H1 (cell line): ENCODE results near the gene MEIS2. TPM values are rescaled to one million over a fixed set of nuclear protein-coding genes. Genes with fewer than 3 reads are reported as not detected.

Experiments used
- CTCF ChIA-PET: fragments of 300-600 bp; sonication (Branson Sonifier 250); formaldehyde crosslinking; loops from one replicate; lab custom pipeline; 2021; ENCODE audit not compliant: partially characterized antibody; lab: Charles Lee
- POLR2A ChIA-PET: fragments of 300-600 bp; sonication (Branson Sonifier 250); formaldehyde crosslinking; loops from one replicate; lab custom pipeline; 2021; ENCODE audit warnings: inconsistent platforms; ENCODE audit not compliant: partially characterized antibody; lab: Charles Lee
- DNase-seq, 2 experiments: peaks; one replicate each; pipeline versions ENCODE4 v3.0.0 to v3.0.0-alpha.2; 2010 to 2022; ENCODE audit warnings: low spot score in 2 of 2, low read depth in 1 of 2, mixed read lengths in 1 of 2
- FAIRE-seq: peaks from 2 replicates; lab custom pipeline; 2011; peaks lifted over from hg19 to GRCh38; lab: Jason Lieb, UNC
- H2AFZ ChIP-seq: 2 replicates; pipeline ENCODE4 v1.8.1; 2012; ENCODE audit warnings: low read length, inconsistent platforms
- H2AK5ac ChIP-seq: 2 replicates; pipeline ENCODE4 v1.6.1; 2013; ENCODE audit warnings: low read depth, low read length
- H2BK120ac ChIP-seq: replicated peaks from 2 replicates; pipeline ENCODE3; 2013; ENCODE audit warnings: low read depth, low read length, inconsistent platforms
- H2BK12ac ChIP-seq: 2 replicates; pipeline ENCODE4 v1.6.1; 2013; ENCODE audit warnings: low read depth, low read length
- H2BK15ac ChIP-seq: 2 replicates; pipeline ENCODE4 v1.6.1; 2013; ENCODE audit warnings: low read length
- H2BK20ac ChIP-seq: 2 replicates; pipeline ENCODE4 v1.6.1; 2013; ENCODE audit warnings: low read length
- H2BK5ac ChIP-seq: 2 replicates; pipeline ENCODE4 v1.6.1; 2013; ENCODE audit warnings: low read depth, low read length
- H3K14ac ChIP-seq: 2 replicates; pipeline ENCODE4 v1.6.1; 2013; ENCODE audit warnings: inconsistent platforms; ENCODE audit not compliant: insufficient read length
- H3K18ac ChIP-seq: 2 replicates; pipeline ENCODE4 v1.6.1; 2013; ENCODE audit warnings: low read length; ENCODE audit errors: extremely low read depth
- H3K23ac ChIP-seq: 2 replicates; pipeline ENCODE4 v1.6.1; 2013; ENCODE audit warnings: inconsistent platforms; ENCODE audit not compliant: insufficient read length
- H3K23me2 ChIP-seq: 2 replicates; pipeline ENCODE4 v1.6.1; 2013; ENCODE audit warnings: low read depth, low read length
- H3K27ac ChIP-seq: 2 replicates; pipeline ENCODE4 v1.6.1; 2011; ENCODE audit warnings: low read depth, low read length, inconsistent platforms
- H3K27me3 ChIP-seq, 4 experiments: replicated peaks in 1 of 4; 1 replicate in 1 of 4; 2 replicates in 3 of 4; pipeline versions ENCODE4 v1.6.1 to v1.8.1; 2011 to 2013; ENCODE audit warnings: low read length in 3 of 4, mild to moderate bottlenecking in 3 of 4, inconsistent platforms in 2 of 4, mixed read lengths in 2 of 4, moderate library complexity in 1 of 4; ENCODE audit not compliant: control insufficient read depth in 3 of 4, insufficient read depth in 3 of 4; ENCODE audit errors: extremely low read depth in 1 of 4
- H3K36me3 ChIP-seq, 4 experiments: 2 replicates each; pipeline versions ENCODE4 v1.6.1 to v1.8.1; 2011 to 2013; ENCODE audit warnings: mild to moderate bottlenecking in 4 of 4, low read length in 3 of 4, moderate library complexity in 2 of 4, control low read depth in 1 of 4, inconsistent platforms in 1 of 4; ENCODE audit not compliant: insufficient read depth in 4 of 4, control insufficient read depth in 2 of 4
- H3K4ac ChIP-seq: replicated peaks from 2 replicates; pipeline ENCODE3; 2013; ENCODE audit warnings: low read length, low read depth, mixed read lengths, inconsistent platforms; ENCODE audit not compliant: insufficient read length
- H3K4me1 ChIP-seq, 4 experiments: replicated peaks in 1 of 4; 1 replicate in 1 of 4; 2 replicates in 3 of 4; pipeline versions ENCODE4 v1.6.1 to v1.8.1; 2011 to 2013; ENCODE audit warnings: low read length in 3 of 4, inconsistent platforms in 2 of 4, mixed read lengths in 1 of 4; ENCODE audit not compliant: insufficient read depth in 4 of 4, control insufficient read depth in 3 of 4
- H3K4me2 ChIP-seq, 2 experiments: 2 replicates each; pipeline versions ENCODE4 v1.6.1 to v1.8.1; 2011 to 2013; ENCODE audit warnings: low read depth in 2 of 2, low read length in 2 of 2, control low read depth in 1 of 2, inconsistent platforms in 1 of 2, mild to moderate bottlenecking in 1 of 2; ENCODE audit not compliant: insufficient read depth in 1 of 2
- H3K4me3 ChIP-seq, 4 experiments: fragments of 200-600, 300-600 bp in 1 of 4; sonication (generic), shearing (Covaris generic), sonication (Bioruptor Twin) in 1 of 4; 2 replicates each; pipeline versions ENCODE4 v1.5.1 to v1.8.1; 2011 to 2016; ENCODE audit warnings: low read length in 4 of 4, low read depth in 3 of 4, control low read depth in 2 of 4, inconsistent platforms in 2 of 4, mild to moderate bottlenecking in 2 of 4, mixed read lengths in 1 of 4, moderate library complexity in 1 of 4; ENCODE audit not compliant: insufficient read depth in 2 of 4; ENCODE audit errors: extremely low read depth in 1 of 4
- H3K56ac ChIP-seq: replicated peaks from 2 replicates; pipeline ENCODE3; 2013; ENCODE audit warnings: low read depth, mild to moderate bottlenecking, mixed read lengths, low read length, inconsistent platforms; ENCODE audit not compliant: insufficient read length
- H3K79me1 ChIP-seq: 2 replicates; pipeline ENCODE4 v1.6.1; 2013; ENCODE audit warnings: low read depth, low read length, control low read depth
- H3K79me2 ChIP-seq, 2 experiments: 2 replicates each; pipeline versions ENCODE4 v1.6.1 to v1.8.1; 2012 to 2013; ENCODE audit warnings: low read length in 2 of 2, mild to moderate bottlenecking in 2 of 2, inconsistent platforms in 1 of 2; ENCODE audit not compliant: insufficient read depth in 2 of 2, control insufficient read depth in 1 of 2
- H3K9ac ChIP-seq, 4 experiments: replicated peaks in 1 of 4; 1 replicate in 1 of 4; 2 replicates in 3 of 4; pipeline versions ENCODE4 v1.6.1 to v1.8.1; 2011 to 2013; ENCODE audit warnings: low read depth in 3 of 4, low read length in 3 of 4, control low read depth in 2 of 4, mild to moderate bottlenecking in 2 of 4, moderate library complexity in 2 of 4, inconsistent platforms in 1 of 4; ENCODE audit errors: extremely low read depth in 1 of 4
- H3K9me3 ChIP-seq, 2 experiments: 2 replicates each; pipeline versions ENCODE4 v1.6.1 to v1.8.1; 2012 to 2013; ENCODE audit warnings: mild to moderate bottlenecking in 2 of 2, moderate library complexity in 2 of 2, control low read depth in 1 of 2, inconsistent platforms in 1 of 2, low read depth in 1 of 2, low read length in 1 of 2, mixed read lengths in 1 of 2; ENCODE audit not compliant: insufficient read depth in 2 of 2
- H4K20me1 ChIP-seq, 2 experiments: replicated peaks in 1 of 2; 2 replicates each; pipeline versions ENCODE3 to v1.8.1; 2011 to 2013; ENCODE audit warnings: inconsistent platforms in 2 of 2, low read length in 2 of 2, mild to moderate bottlenecking in 1 of 2; ENCODE audit not compliant: insufficient read depth in 2 of 2, control insufficient read depth in 1 of 2
- H4K5ac ChIP-seq: 2 replicates; pipeline ENCODE4 v1.6.1; 2013; ENCODE audit warnings: low read length, low read depth, mixed read lengths, inconsistent platforms; ENCODE audit not compliant: insufficient read length
- H4K8ac ChIP-seq: 2 replicates; pipeline ENCODE4 v1.8.0; 2013; ENCODE audit warnings: mild to moderate bottlenecking, moderate library complexity, low read length, inconsistent platforms; ENCODE audit not compliant: insufficient read depth; ENCODE audit errors: extremely low read depth
- H4K91ac ChIP-seq: replicated peaks from 2 replicates; pipeline ENCODE3; 2013; ENCODE audit warnings: low read length, mixed read lengths, inconsistent platforms; ENCODE audit not compliant: insufficient read length
- EGR1 ChIP-seq: IDR thresholded peaks from 2 replicates; pipeline ENCODE4 v1.6.1; 2011; ENCODE audit warnings: low read depth, low read length, borderline replicate concordance
- FOSL1 ChIP-seq: IDR thresholded peaks from 2 replicates; pipeline ENCODE4 v1.6.1; 2011; ENCODE audit warnings: mild to moderate bottlenecking, low read depth, low read length, moderate library complexity; ENCODE audit not compliant: insufficient read depth
- JUN ChIP-seq: IDR thresholded peaks from 2 replicates; pipeline ENCODE4 v1.6.1; 2011; ENCODE audit warnings: low read depth, mild to moderate bottlenecking, improper control_type of control experiment, low read length
- KDM4A ChIP-seq: IDR thresholded peaks from one replicate; pipeline ENCODE4 v1.7.1; 2012; ENCODE audit warnings: low read depth, mild to moderate bottlenecking, moderate library complexity, low read length, inconsistent platforms; ENCODE audit not compliant: severe bottlenecking
- POLR2A ChIP-seq, 2 experiments: IDR thresholded peaks; 1 replicate in 1 of 2; 2 replicates in 1 of 2; pipeline ENCODE4 v1.6.1; 2011; ENCODE audit warnings: low read depth in 2 of 2, low read length in 2 of 2, mild to moderate bottlenecking in 2 of 2; ENCODE audit errors: control extremely low read depth in 1 of 2
- POU5F1 ChIP-seq: IDR thresholded peaks from 2 replicates; pipeline ENCODE4 v1.6.1; 2011; ENCODE audit warnings: low read depth, mild to moderate bottlenecking, low read length, moderate library complexity
- SIRT6 ChIP-seq: IDR thresholded peaks from one replicate; pipeline ENCODE4 v1.7.1; 2012; ENCODE audit warnings: low read length, inconsistent platforms
- SRF ChIP-seq: IDR thresholded peaks from 2 replicates; pipeline ENCODE4 v1.6.1; 2011; ENCODE audit warnings: mild to moderate bottlenecking, low read depth, low read length, moderate library complexity
- SUZ12 ChIP-seq: fragments of 200-600 bp; sonication (generic); IDR thresholded peaks from 2 replicates; pipeline ENCODE4 v1.6.1; 2012; ENCODE audit warnings: mild to moderate bottlenecking, inconsistent platforms, low read length, moderate library complexity, mixed read lengths
- WGBS, 2 experiments: shearing (Covaris generic) in 1 of 2; methylation state at CpG; one replicate each; pipeline versions ENCODE4 v1.1.6 to v1.1.7; 2013 to 2015; ENCODE audit warnings: low lambda C conversion rate in 2 of 2, mixed read lengths in 2 of 2, inconsistent platforms in 1 of 2, low coverage in 1 of 2, missing lambda C conversion rate in 1 of 2; ENCODE audit not compliant: insufficient replicate concordance in 2 of 2, insufficient coverage in 1 of 2, insufficient read length in 1 of 2; ENCODE audit errors: extremely low coverage in 1 of 2, missing lambda C conversion rate in 1 of 2; 5-methylcytosine and 5-hydroxymethylcytosine counted together
- polyA plus RNA-seq, 7 experiments: library from polyadenylated mRNA; depleted of rRNA in 3 of 7; stranded (reverse) in 5 of 7; unstranded in 2 of 7; fragments of >200 nt in 5 of 7; fragments of 200-250 nt in 2 of 7; gene quantifications; 1 replicate in 5 of 7; 2 replicates in 1 of 7; 4 replicates in 1 of 7; pipeline versions ENCODE4 v1.2.1 to v1.2.3, GENCODE V29; 2011 to 2013; ENCODE audit warnings: missing spikeins in 2 of 7, mixed read lengths in 2 of 7
- total RNA-seq: library from RNA; stranded (reverse); fragmentation: NEBNext Ultra II Directional; extraction: Animal tissue kit (Norgen Biotek cat#: 25700); gene quantifications from 2 replicates; pipeline ENCODE4 v1.2.1, GENCODE V29; 2021

Gene MEIS2
- total and polyA plus RNA-seq, 2 of the 8 experiments (the other 6 are each of a cell fraction or from before 2014, with no cell fraction given): 0.22 to 1.2 TPM

GRCh38 chr15:36947035-36947719 lies 153.2 kb downstream of the MEIS2 start:
- Histone ChIP-seq H3K23me2 (no peaks in the 10 kb centered on the region), H3K4me2 (no peak overlapping the region), H2BK5ac (no peak overlapping the region), H3K36me3 (no peaks in the 10 kb centered on the region), H3K9me3 (no peaks in the 10 kb centered on the region), H4K20me1 (no peaks in the 10 kb centered on the region), H3K27ac (no peak overlapping the region), H2BK15ac (no peak overlapping the region), H4K5ac (no peak overlapping the region), H3K27me3 (no peaks in the 10 kb centered on the region), H3K79me1 (no peaks in the 10 kb centered on the region), H3K4me1 (peaks cover 0 to 19% (median 7%) of the 10 kb centered on the region in 4 experiments; a peak in 4 of 7 replicates), H4K91ac (no peak overlapping the region), H2BK20ac (no peak overlapping the region), H3K4ac (no peak overlapping the region), H4K8ac (no peak overlapping the region), H2BK12ac (no peak overlapping the region), H3K9ac (no peak overlapping the region), H3K79me2 (no peaks in the 10 kb centered on the region), H2BK120ac (no peak overlapping the region), H3K14ac (no peak overlapping the region), H3K56ac (no peak overlapping the region), H3K18ac (no peak overlapping the region), H3K23ac (no peak overlapping the region), H3K4me3 (no peak overlapping the region), H2AFZ (no peak overlapping the region), H2AK5ac (no peak overlapping the region)
- DNase-seq: no peak
- 89% methylated on average over 4 of the region's 4 CpGs; no CpG with 5 or more reads in 1 of the 2 experiments for WGBS, 2 experiments
- ChIA-PET CTCF (interaction anchor here (0.6 kb wide), 1 partner anchor 12 kb away, joined by 4 read pairs; no protein-coding TSS in a partner anchor), POLR2A (no interaction called here)
- TF ChIP-seq SUZ12 (no peak), FOSL1 (no peak), POLR2A (IDR thresholded peaks at IDR 0.05; ENCODE audit: control extremely low read depth in 1 of 2, low read depth in 2 of 2, low read length in 2 of 2) (no peak), EGR1 (no peak), SRF (no peak), KDM4A (no peak), POU5F1 (no peak), JUN (no peak), SIRT6 (no peak)
- no peak for FAIRE-seq
